HG02943 (cell line): ENCODE results near the gene NEURL1.

Experiments
- ATAC-seq: cut with Tn5 transposase; IDR thresholded peaks from one replicate; pipeline ENCODE4 v1.9.1; 2021; ENCODE audit warnings: mild to moderate bottlenecking, low read depth, moderate library complexity; ENCODE audit not compliant: unreplicated experiment

Gene NEURL1

GRCh38 chr10:103578782-103579382 lies 85.4 kb downstream of the NEURL1 start:
- no peak for ATAC-seq

GRCh38 chr10:103580011-103580410 lies 86.5 kb downstream of the NEURL1 start:
- no peak for ATAC-seq

GRCh38 chr10:103580430-103580829 lies 86.9 kb downstream of the NEURL1 start:
- ATAC-seq = no peak

- no peak for ATAC-seq
These were observed 88.0 kb downstream of the NEURL1 start for GRCh38 chr10:103581499-103581898.

GRCh38 chr10:103582331-103583123 lies 89.0 kb downstream of the NEURL1 start:
- ATAC-seq = no peak

- ATAC-seq = no peak
These were observed 90.3 kb downstream of the NEURL1 start for GRCh38 chr10:103583871-103584215.

GRCh38 chr10:103584216-103585010 lies 90.9 kb downstream of the NEURL1 start:
- ATAC-seq = no peak

GRCh38 chr10:103585011-103585405 lies 91.5 kb downstream of the NEURL1 start:
- no peak for ATAC-seq

GRCh38 chr10:103587073-103587472 lies 93.6 kb downstream of the NEURL1 start:
- no peak for ATAC-seq

GRCh38 chr10:103589074-103589630 lies 95.6 kb downstream of the NEURL1 start:
- no peak for ATAC-seq

- ATAC-seq = no peak
These were observed 96.6 kb downstream of the NEURL1 start for GRCh38 chr10:103590060-103590459.

- ATAC-seq = no peak
These were observed 97.3 kb downstream of the NEURL1 start for GRCh38 chr10:103590744-103591291.

- ATAC-seq = no peak
These were observed 98.9 kb downstream of the NEURL1 start for GRCh38 chr10:103592186-103593021.

- no peak for ATAC-seq
These were observed 99.6 kb downstream of the NEURL1 start for GRCh38 chr10:103593022-103593570.

- no peak for ATAC-seq
These were observed 102.6 kb downstream of the NEURL1 start for GRCh38 chr10:103595933-103596726.

GRCh38 chr10:103597003-103597402 lies 103.5 kb downstream of the NEURL1 start:
- no peak for ATAC-seq

- no peak for ATAC-seq
These were observed 105.2 kb downstream of the NEURL1 start for GRCh38 chr10:103598654-103599115.

- no peak for ATAC-seq
These were observed 105.7 kb downstream of the NEURL1 start for GRCh38 chr10:103599211-103599610.

- no peak for ATAC-seq
These were observed 106.4 kb downstream of the NEURL1 start for GRCh38 chr10:103599907-103600306.
